Adrenal gland (tissue), 5 donors: ENCODE results near the gene ERCC4.

Experiments used
- POLR2A ChIP-seq, 2 donors: fragments of 450-650 bp; IDR thresholded peaks; one replicate each; pipeline ENCODE4 v1.6.1; 2017; ENCODE audit warnings: antibody characterized with exemption in 2 of 2, mild to moderate bottlenecking in 2 of 2, moderate library complexity in 1 of 2
- TF ChIP-seq, protein P1 (sequence below), 6 experiments: fragments of 450-650 bp in 4 of 6; fragments of 200-600 bp in 2 of 6; sonication (generic) in 1 of 6; IDR thresholded peaks; 1 replicate in 5 of 6; 2 replicates in 1 of 6; pipeline versions ENCODE4 v1.5.1 to v1.8.0; 2016 to 2021; ENCODE audit warnings: antibody characterized with exemption in 6 of 6, mild to moderate bottlenecking in 2 of 6, moderate library complexity in 1 of 6
- donor health status: DM: no; HTN: no; CAD: no.

DNA sequence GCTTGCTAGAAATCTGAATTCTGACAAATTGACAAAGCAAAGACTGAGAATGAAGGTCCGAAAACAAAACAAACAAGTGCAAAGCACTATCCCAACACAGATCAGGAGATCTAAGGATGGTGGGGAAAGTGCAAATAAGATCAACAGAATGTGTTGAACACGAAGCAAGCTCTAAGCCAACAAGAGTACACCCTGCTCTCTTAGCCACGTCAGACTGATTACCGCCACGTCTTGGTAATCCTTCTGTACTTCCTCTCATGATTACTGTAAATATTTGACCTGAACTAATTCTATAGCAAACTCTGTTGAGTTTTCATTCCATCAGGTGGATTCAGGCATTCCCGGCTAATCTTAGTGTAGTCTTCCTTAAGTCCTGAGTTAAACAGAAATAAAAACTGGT lies 34.3 kb upstream of the ERCC4 start:
- TF ChIP-seq, protein P1, sequence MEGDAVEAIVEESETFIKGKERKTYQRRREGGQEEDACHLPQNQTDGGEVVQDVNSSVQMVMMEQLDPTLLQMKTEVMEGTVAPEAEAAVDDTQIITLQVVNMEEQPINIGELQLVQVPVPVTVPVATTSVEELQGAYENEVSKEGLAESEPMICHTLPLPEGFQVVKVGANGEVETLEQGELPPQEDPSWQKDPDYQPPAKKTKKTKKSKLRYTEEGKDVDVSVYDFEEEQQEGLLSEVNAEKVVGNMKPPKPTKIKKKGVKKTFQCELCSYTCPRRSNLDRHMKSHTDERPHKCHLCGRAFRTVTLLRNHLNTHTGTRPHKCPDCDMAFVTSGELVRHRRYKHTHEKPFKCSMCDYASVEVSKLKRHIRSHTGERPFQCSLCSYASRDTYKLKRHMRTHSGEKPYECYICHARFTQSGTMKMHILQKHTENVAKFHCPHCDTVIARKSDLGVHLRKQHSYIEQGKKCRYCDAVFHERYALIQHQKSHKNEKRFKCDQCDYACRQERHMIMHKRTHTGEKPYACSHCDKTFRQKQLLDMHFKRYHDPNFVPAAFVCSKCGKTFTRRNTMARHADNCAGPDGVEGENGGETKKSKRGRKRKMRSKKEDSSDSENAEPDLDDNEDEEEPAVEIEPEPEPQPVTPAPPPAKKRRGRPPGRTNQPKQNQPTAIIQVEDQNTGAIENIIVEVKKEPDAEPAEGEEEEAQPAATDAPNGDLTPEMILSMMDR (IDR thresholded peaks at IDR 0.05): no peak
- no peak for TF ChIP-seq POLR2A (IDR thresholded peaks at IDR 0.05)
